B cell (primary cell): ENCODE measurements around the gene RAD23B. TPM values are rescaled to one million over a fixed set of nuclear protein-coding genes. Genes with fewer than 3 reads are reported as not detected.

Experiments used
- ATAC-seq: fragments of 200-7000 bp; cut with Tn5 transposase; one replicate; pipeline ENCODE4 v1.10.0; 2021; ENCODE audit warnings: low read depth, mild to moderate bottlenecking, moderate number of reproducible peaks, moderate library complexity
- CTCF ChIA-PET: fragments of 350-600 bp; sonication (Branson Sonifier 250); formaldehyde crosslinking; loops from one replicate; lab custom pipeline; 2021; ENCODE audit warnings: antibody characterized with exemption, inconsistent platforms; lab: Charles Lee
- POLR2A ChIA-PET: fragments of 350-600 bp; sonication (Branson Sonifier 250); formaldehyde crosslinking; loops from one replicate; lab custom pipeline; 2021; ENCODE audit warnings: antibody characterized with exemption; lab: Charles Lee
- DNase-seq: peaks from one replicate; pipeline ENCODE4 v3.0.0; 2013
- H2AFZ ChIP-seq: 2 replicates; pipeline ENCODE4 v1.6.1; 2012; ENCODE audit warnings: mild to moderate bottlenecking, low read depth, low read length; ENCODE audit not compliant: insufficient read depth, poor library complexity, severe bottlenecking
- H3K27ac ChIP-seq, 2 donors: 1 replicate in 1 of 2; 2 replicates in 1 of 2; pipeline ENCODE4 v1.5.1; 2012 to 2013; ENCODE audit warnings: low read length in 2 of 2, mild to moderate bottlenecking in 2 of 2, moderate library complexity in 1 of 2
- H3K27me3 ChIP-seq, 4 experiments: fragments of 200-600 bp in 1 of 4; sonication (generic) in 1 of 4; replicated peaks in 1 of 4; 1 replicate in 2 of 4; 2 replicates in 2 of 4; pipeline versions ENCODE4 v1.6.1 to v1.7.0; 2013 to 2016; ENCODE audit warnings: low read length in 3 of 4, mild to moderate bottlenecking in 2 of 4, mixed read lengths in 1 of 4, moderate library complexity in 1 of 4; ENCODE audit not compliant: insufficient read depth in 4 of 4, control insufficient read depth in 3 of 4; ENCODE audit errors: control extremely low read depth in 1 of 4
- H3K36me3 ChIP-seq, 2 experiments: replicated peaks in 1 of 2; 1 replicate in 1 of 2; 2 replicates in 1 of 2; pipeline versions ENCODE4 v1.6.1 to v1.7.1; 2013; ENCODE audit warnings: low read length in 1 of 2; ENCODE audit not compliant: insufficient read depth in 2 of 2, control insufficient read depth in 1 of 2; ENCODE audit errors: control extremely low read depth in 1 of 2, extremely low read depth in 1 of 2
- H3K4me1 ChIP-seq, 2 donors: fragments of 200-600 bp in 1 of 2; sonication (generic) in 1 of 2; 1 replicate in 1 of 2; 2 replicates in 1 of 2; pipeline versions ENCODE4 v1.5.1 to v1.6.1; 2013 to 2017; ENCODE audit warnings: low read length in 2 of 2; ENCODE audit not compliant: control insufficient read depth in 2 of 2, insufficient read depth in 2 of 2
- H3K4me2 ChIP-seq: replicated peaks from 2 replicates; pipeline ENCODE3; 2012; ENCODE audit warnings: mild to moderate bottlenecking, low read depth, low read length; ENCODE audit not compliant: poor library complexity, severe bottlenecking
- H3K4me3 ChIP-seq, 5 experiments: fragments of 200-600 bp in 1 of 5; sonication (generic) in 1 of 5; 1 replicate in 3 of 5; 2 replicates in 2 of 5; pipeline versions ENCODE4 v1.5.1 to v1.7.0; 2011 to 2016; ENCODE audit warnings: low read length in 4 of 5, mild to moderate bottlenecking in 4 of 5, low read depth in 2 of 5, control low read depth in 1 of 5, moderate library complexity in 1 of 5; ENCODE audit not compliant: insufficient read depth in 1 of 5; ENCODE audit errors: control extremely low read depth in 1 of 5, extremely low read depth in 1 of 5
- H3K79me2 ChIP-seq: fragments of 200-600 bp; sonication (generic); one replicate; pipeline ENCODE4 v1.6.0; 2016; ENCODE audit warnings: low read length; ENCODE audit not compliant: control insufficient read depth, insufficient read depth
- H3K9ac ChIP-seq: fragments of 200-600 bp; sonication (generic); 2 replicates; pipeline ENCODE4 v1.6.1; 2017; ENCODE audit warnings: mild to moderate bottlenecking, low read length, moderate library complexity
- H3K9me3 ChIP-seq, 3 donors: one replicate each; pipeline versions ENCODE4 v1.6.1 to v1.7.1; 2013; ENCODE audit warnings: low read length in 2 of 3; ENCODE audit not compliant: control insufficient read depth in 2 of 3, insufficient read depth in 1 of 3; ENCODE audit errors: control extremely low read depth in 1 of 3
- H4K20me1 ChIP-seq: 2 replicates; pipeline ENCODE4 v1.6.0; 2012; ENCODE audit warnings: mild to moderate bottlenecking, low read length; ENCODE audit not compliant: insufficient read depth, control insufficient read depth, poor library complexity, severe bottlenecking
- H3K27ac Mint-ChIP-seq: one replicate; pipeline ENCODE4 v1.8.0; 2021; ENCODE audit warnings: mixed read lengths
- H3K27me3 Mint-ChIP-seq: one replicate; pipeline ENCODE4 v1.8.0; 2021; ENCODE audit warnings: mixed read lengths
- H3K4me1 Mint-ChIP-seq: one replicate; pipeline ENCODE4 v1.8.0; 2021; ENCODE audit warnings: mixed read lengths
- H3K4me3 Mint-ChIP-seq: one replicate; pipeline ENCODE4 v1.8.0; 2021; ENCODE audit warnings: mixed read lengths
- H3K9me3 Mint-ChIP-seq: one replicate; pipeline ENCODE4 v1.8.0; 2022; ENCODE audit warnings: mixed read lengths; ENCODE audit not compliant: insufficient read depth
- EZH2 ChIP-seq: IDR thresholded peaks from 2 replicates; pipeline ENCODE4 v1.6.1; 2012; ENCODE audit warnings: borderline replicate concordance, low read depth, mild to moderate bottlenecking, moderate library complexity, low read length; ENCODE audit not compliant: insufficient read depth, poor library complexity, severe bottlenecking
- WGBS: methylation state at CpG from one replicate; pipeline ENCODE4 v1.1.5; 2013; ENCODE audit warnings: missing lambda C conversion rate; ENCODE audit not compliant: insufficient coverage; 5-methylcytosine and 5-hydroxymethylcytosine counted together
- intact Hi-C: fragments of 100-400 bp; cut with micrococcal nuclease; formaldehyde crosslinking; loops from one replicate; pipeline ENCODE4 v1.10.0; 2022
- polyA plus RNA-seq: library from polyadenylated mRNA; depleted of rRNA; stranded (reverse); fragments of >200 nt; gene quantifications from 2 replicates; pipeline ENCODE4 v1.2.3, GENCODE V29; 2012
- total RNA-seq, 2 donors: library from RNA; stranded (reverse); fragments of 120-200 nt in 1 of 2; gene quantifications; 1 replicate in 1 of 2; 2 replicates in 1 of 2; pipeline versions ENCODE4 v1.2.3 to v1.2.4, GENCODE V29; 2013 to 2022
- TF ChIP-seq, protein P1 (sequence below): fragments of 200-600 bp; IDR thresholded peaks from one replicate; pipeline ENCODE4 v1.8.0; 2022; ENCODE audit warnings: antibody characterized with exemption, mild to moderate bottlenecking

Gene RAD23B
- total and polyA plus RNA-seq, 2 donors (not counting 1 experiment from before 2014, with no cell fraction given), result 36.8 to 78.2 TPM

GRCh38 chr9:107293543-107294085, 10.5 kb downstream of the RAD23B start:
- Histone ChIP-seq H3K27me3 (no peaks in the 10 kb centered on the region), H3K4me2 (no peak overlapping the region), H2AFZ (no peak overlapping the region), H3K27ac (no peak overlapping the region), H3K9me3 (no peaks in the 10 kb centered on the region), H3K4me3 (no peak overlapping the region), H3K36me3 (no peaks in the 10 kb centered on the region), H4K20me1 (peaks cover 98% of the 10 kb centered on the region), H3K4me1 (peaks cover 27 to 47% of the 10 kb centered on the region in 2 donors), H3K79me2 (peaks cover 99% of the 10 kb centered on the region), H3K9ac (no peak overlapping the region)
- DNase-seq (no peak), ATAC-seq (no peak)
- Mint-ChIP-seq H3K4me1 (peaks cover 62% of the 10 kb centered on the region), H3K4me3 (no peak overlapping the region), H3K27me3 (no peaks in the 10 kb centered on the region), H3K27ac (no peak overlapping the region), H3K9me3 (no peaks in the 10 kb centered on the region)
- POLR2A ChIA-PET, result no interaction called here
- TF ChIP-seq EZH2, result no peak
- TF ChIP-seq, protein P1, sequence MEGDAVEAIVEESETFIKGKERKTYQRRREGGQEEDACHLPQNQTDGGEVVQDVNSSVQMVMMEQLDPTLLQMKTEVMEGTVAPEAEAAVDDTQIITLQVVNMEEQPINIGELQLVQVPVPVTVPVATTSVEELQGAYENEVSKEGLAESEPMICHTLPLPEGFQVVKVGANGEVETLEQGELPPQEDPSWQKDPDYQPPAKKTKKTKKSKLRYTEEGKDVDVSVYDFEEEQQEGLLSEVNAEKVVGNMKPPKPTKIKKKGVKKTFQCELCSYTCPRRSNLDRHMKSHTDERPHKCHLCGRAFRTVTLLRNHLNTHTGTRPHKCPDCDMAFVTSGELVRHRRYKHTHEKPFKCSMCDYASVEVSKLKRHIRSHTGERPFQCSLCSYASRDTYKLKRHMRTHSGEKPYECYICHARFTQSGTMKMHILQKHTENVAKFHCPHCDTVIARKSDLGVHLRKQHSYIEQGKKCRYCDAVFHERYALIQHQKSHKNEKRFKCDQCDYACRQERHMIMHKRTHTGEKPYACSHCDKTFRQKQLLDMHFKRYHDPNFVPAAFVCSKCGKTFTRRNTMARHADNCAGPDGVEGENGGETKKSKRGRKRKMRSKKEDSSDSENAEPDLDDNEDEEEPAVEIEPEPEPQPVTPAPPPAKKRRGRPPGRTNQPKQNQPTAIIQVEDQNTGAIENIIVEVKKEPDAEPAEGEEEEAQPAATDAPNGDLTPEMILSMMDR, result no peak
- CTCF ChIA-PET, result interaction anchor here (1.0 to 9.5 kb wide), 6 partner anchors 12 to 54 kb away, joined by 3 to 71 read pairs (median 4); no protein-coding TSS in a partner anchor
- intact Hi-C loops, result no loop called here
- WGBS, result 86% methylated on average over 4 of the region's 6 CpGs

DNA sequence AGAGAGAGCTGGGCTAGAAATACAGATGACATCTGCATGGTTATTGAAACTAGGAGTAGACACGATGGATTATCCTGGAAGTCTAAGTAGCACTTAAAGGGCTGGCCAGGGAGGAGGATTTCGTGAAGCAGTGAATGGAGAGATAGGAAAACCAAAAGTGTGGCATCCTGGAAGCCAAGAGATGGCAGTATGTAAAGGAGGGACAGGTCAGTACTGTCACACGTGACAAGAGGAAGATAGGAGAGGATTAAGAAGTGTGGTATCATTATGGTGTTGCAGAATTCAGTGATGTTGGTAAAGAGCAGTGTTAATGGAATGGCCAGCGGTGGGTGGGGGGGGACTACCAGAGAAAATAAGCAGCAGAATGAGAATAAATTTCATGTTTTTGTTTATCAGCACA, 11.7 kb downstream of the RAD23B start:
- H3K4me3 Mint-ChIP-seq, result no peak overlapping the region

More for the DNA sequence above, 11.7 kb downstream of the RAD23B start:
- Histone ChIP-seq H2AFZ (no peak overlapping the region), H4K20me1 (peaks cover 99% of the 10 kb centered on the region), H3K9ac (no peak overlapping the region), H3K27ac (peak overlapping the region in 1 of 2 donors; percentile 65), H3K9me3 (no peaks in the 10 kb centered on the region), H3K4me2 (no peak overlapping the region), H3K4me3 (no peak overlapping the region), H3K27me3 (no peaks in the 10 kb centered on the region), H3K4me1 (peaks cover 17 to 48% of the 10 kb centered on the region in 2 donors), H3K79me2 (peaks cover 99% of the 10 kb centered on the region), H3K36me3 (no peaks in the 10 kb centered on the region)
- WGBS, result 99% methylated on average over 4 of the region's 4 CpGs
- Mint-ChIP-seq H3K4me1 (peaks cover 61% of the 10 kb centered on the region), H3K9me3 (no peaks in the 10 kb centered on the region), H3K27ac (peak overlapping the region; percentile 24), H3K27me3 (no peaks in the 10 kb centered on the region)
- ATAC-seq (no peak), DNase-seq (no peak)
- intact Hi-C loops, result loop anchor here (1.0 to 5.0 kb wide), 2 partner anchors 8 to 32 kb away; no protein-coding TSS in a partner anchor
- POLR2A ChIA-PET, result no interaction called here
- TF ChIP-seq, protein P1, result no peak
- TF ChIP-seq EZH2, result no peak
- CTCF ChIA-PET, result interaction anchor here (1.0 to 9.5 kb wide), 4 partner anchors 9 to 55 kb away, joined by 4 to 71 read pairs (median 8); no protein-coding TSS in a partner anchor
